ENCODE results near the gene MYO1G.
A peak's percentile ranks its signal among the peaks of the same experiment; 100 is the strongest.

Gene MYO1G

GRCh38 chr7:44966731-44967538 is 11.9 kb downstream of the MYO1G start:
- no peak for TF ChIP-seq CTCF (IDR thresholded peaks at IDR 0.05)
- no peak for TF ChIP-seq ZFX (IDR thresholded peaks at IDR 0.05; ENCODE audit: borderline replicate concordance)
- no peak overlapping the region for H3K27ac ChIP-seq

GRCh38 chr7:44965937-44966730 is 12.7 kb downstream of the MYO1G start:
- TF ChIP-seq CTCF (IDR thresholded peaks at IDR 0.05), result no peak
- TF ChIP-seq ZFX (IDR thresholded peaks at IDR 0.05; ENCODE audit: borderline replicate concordance), result no peak
- H3K27ac ChIP-seq, result no peak overlapping the region

GRCh38 chr7:44965441-44965903 is 13.3 kb downstream of the MYO1G start:
- H3K27ac ChIP-seq, result no peak overlapping the region
- TF ChIP-seq ZFX (IDR thresholded peaks at IDR 0.05; ENCODE audit: borderline replicate concordance), result no peak
- TF ChIP-seq CTCF (IDR thresholded peaks at IDR 0.05), result no peak

- TF ChIP-seq ZFX (IDR thresholded peaks at IDR 0.05; ENCODE audit: borderline replicate concordance) (no peak), CTCF (IDR thresholded peaks at IDR 0.05) (no peak)
- no peak overlapping the region for H3K27ac ChIP-seq
Observed at GRCh38 chr7:44964831-44965440, 13.9 kb downstream of the MYO1G start.

- peak; percentile 37 for TF ChIP-seq CTCF (IDR thresholded peaks at IDR 0.05)
- TF ChIP-seq ZFX (IDR thresholded peaks at IDR 0.05; ENCODE audit: borderline replicate concordance), result no peak
- no peak overlapping the region for H3K27ac ChIP-seq
Observed at GRCh38 chr7:44964384-44964830, 14.4 kb downstream of the MYO1G start.

GRCh38 chr7:44963364-44964290 is 15.2 kb downstream of the MYO1G start:
- no peak overlapping the region for H3K27ac ChIP-seq
- TF ChIP-seq CTCF (IDR thresholded peaks at IDR 0.05), result no peak
- TF ChIP-seq ZFX (IDR thresholded peaks at IDR 0.05; ENCODE audit: borderline replicate concordance), result no peak

Data from 22Rv1 (cell line).